Aorta (tissue), 5 donors: ENCODE data around the gene PLB1. TPM values are rescaled to one million over a fixed set of nuclear protein-coding genes. Genes with fewer than 3 reads are reported as not detected.

Experiments
- ATAC-seq: fragments of 200-7000 bp; cut with Tn5 transposase; one replicate; pipeline ENCODE4 v1.9.1; 2022; ENCODE audit warnings: moderate library complexity; ENCODE audit not compliant: low FRiP score
- DNase-seq, 2 donors: peaks; one replicate each; pipeline ENCODE4 v3.0.0-alpha.2; 2020
- H3K27ac ChIP-seq, 2 donors: one replicate each; pipeline ENCODE4 v1.5.1; 2013; ENCODE audit warnings: low read length in 2 of 2, mild to moderate bottlenecking in 2 of 2, moderate library complexity in 2 of 2, control low read depth in 1 of 2, inconsistent platforms in 1 of 2, low read depth in 1 of 2
- H3K27me3 ChIP-seq, 2 donors: one replicate each; pipeline ENCODE4 v1.6.1; 2013; ENCODE audit warnings: control low read depth in 1 of 2, low read length in 1 of 2, mild to moderate bottlenecking in 1 of 2, moderate library complexity in 1 of 2; ENCODE audit not compliant: insufficient read depth in 2 of 2, control insufficient read depth in 1 of 2
- H3K36me3 ChIP-seq, 2 donors: one replicate each; pipeline ENCODE4 v1.6.1; 2013; ENCODE audit warnings: control low read depth in 1 of 2, low read length in 1 of 2, mild to moderate bottlenecking in 1 of 2; ENCODE audit not compliant: insufficient read depth in 2 of 2, control insufficient read depth in 1 of 2
- H3K4me1 ChIP-seq, 2 donors: one replicate each; pipeline ENCODE4 v1.6.1; 2013; ENCODE audit warnings: low read length in 2 of 2, control low read depth in 1 of 2, mild to moderate bottlenecking in 1 of 2, moderate library complexity in 1 of 2; ENCODE audit not compliant: insufficient read depth in 2 of 2, control insufficient read depth in 1 of 2
- H3K4me3 ChIP-seq, 2 donors: one replicate each; pipeline ENCODE4 v1.5.1; 2013; ENCODE audit warnings: low read length in 2 of 2, control low read depth in 1 of 2, mild to moderate bottlenecking in 1 of 2
- H3K9me3 ChIP-seq: one replicate; pipeline ENCODE4 v1.6.1; 2013; ENCODE audit warnings: mild to moderate bottlenecking, low read length; ENCODE audit not compliant: control insufficient read depth
- WGBS, 2 donors: extraction: QIAGEN DNeasy Blood & Tissue Kit; methylation state at CpG; one replicate each; pipeline ENCODE4 v1.1.7; 2013; 5-methylcytosine and 5-hydroxymethylcytosine counted together
- intact Hi-C, 2 donors: fragments of 100-400 bp; cut with DNase I; formaldehyde crosslinking; loops; one replicate each; pipeline versions ENCODE4 v1.14.2 to v1.15.0; 2022
- polyA plus RNA-seq, 2 donors: library from polyadenylated mRNA; stranded (reverse); fragments of 200-250 nt; gene quantifications; one replicate each; pipeline ENCODE4 v1.2.3, GENCODE V29; 2013
- total RNA-seq, 2 donors: library from RNA; stranded (reverse); fragmentation: NEBNext Ultra II Directional; extraction: Animal tissue kit (Norgen Biotek cat#: 25700); gene quantifications; one replicate each; pipeline ENCODE4 v1.2.1, GENCODE V29; 2021
- donor health status: healthy with polysubstance abuse.
- donor health status: Bipolar disorder and iron deficiency.
- donor health status: DM: no; HTN: no; CAD: no.
- donor health status: DM: no; HTN: no; CAD: no.
- donor health status: DM: yes; HTN: yes; CAD: no.

Gene PLB1
- total and polyA plus RNA-seq, 4 donors = 4.9 to 16.3 (median 7.1) TPM

- Histone ChIP-seq H3K27ac (no peak overlapping the region), H3K4me3 (no peak overlapping the region), H3K4me1 (no peaks in the 10 kb centered on the region), H3K27me3 (no peaks in the 10 kb centered on the region), H3K36me3 (no peaks in the 10 kb centered on the region), H3K9me3 (no peaks in the 10 kb centered on the region)
- intact Hi-C loops = no loop called here
- ATAC-seq = no peak
- DNase-seq = peak; percentile 18 to 21
- WGBS, 2 donors = 82 to 83% methylated on average over 7 of the region's 7 CpGs
Observed at GRCh38 chr2:28608500-28609424, 112.9 kb downstream of the PLB1 start.

- DNase-seq (peak; percentile 89), ATAC-seq (peak; percentile 78)
- peak overlapping the region in 1 of 2 donors; percentile 43 for H3K27ac ChIP-seq
- H3K4me3 ChIP-seq = no peak overlapping the region
- no peaks in the 10 kb centered on the region for H3K4me1 ChIP-seq
- no peaks in the 10 kb centered on the region for H3K9me3 ChIP-seq
- intact Hi-C loops = no loop called here
- H3K27me3 ChIP-seq = no peaks in the 10 kb centered on the region
- H3K36me3 ChIP-seq = no peaks in the 10 kb centered on the region
- 26 to 33% methylated on average over 8 of the region's 8 CpGs for WGBS, 2 donors
Observed at GRCh38 chr2:28610583-28611201, 114.8 kb downstream of the PLB1 start.

- Histone ChIP-seq H3K27me3 (no peaks in the 10 kb centered on the region), H3K4me1 (no peaks in the 10 kb centered on the region), H3K27ac (no peak overlapping the region), H3K4me3 (no peak overlapping the region), H3K9me3 (no peaks in the 10 kb centered on the region), H3K36me3 (no peaks in the 10 kb centered on the region)
- 36 to 37% methylated on average over 9 of the region's 9 CpGs for WGBS, 2 donors
- DNase-seq (peak; percentile 30 to 74), ATAC-seq (no peak)
- intact Hi-C loops = no loop called here
Observed at GRCh38 chr2:28612131-28612812, 116.4 kb downstream of the PLB1 start.

- H3K27ac ChIP-seq = no peak overlapping the region
Observed at GRCh38 chr2:28613186-28613585, 117.3 kb downstream of the PLB1 start.

GRCh38 chr2:28613633-28614501 lies 118.0 kb downstream of the PLB1 start:
- no peak for ATAC-seq
- WGBS, 2 donors = 51 to 56% methylated on average over 11 of the region's 11 CpGs
- Histone ChIP-seq H3K27ac (no peak overlapping the region), H3K9me3 (no peaks in the 10 kb centered on the region), H3K27me3 (no peaks in the 10 kb centered on the region), H3K36me3 (no peaks in the 10 kb centered on the region), H3K4me3 (no peak overlapping the region), H3K4me1 (no peaks in the 10 kb centered on the region)
- DNase-seq = peak; percentile 26 to 30
- intact Hi-C loops = no loop called here

More at GRCh38 chr2:28613186-28613585, 117.3 kb downstream of the PLB1 start:
- 65 to 70% methylated on average over 2 of the region's 2 CpGs for WGBS, 2 donors
- Histone ChIP-seq H3K9me3 (no peaks in the 10 kb centered on the region), H3K4me3 (no peak overlapping the region), H3K4me1 (no peaks in the 10 kb centered on the region), H3K36me3 (no peaks in the 10 kb centered on the region), H3K27me3 (no peaks in the 10 kb centered on the region)
- DNase-seq = no peak
- intact Hi-C loops = no loop called here
- ATAC-seq = no peak

- ATAC-seq (no peak), DNase-seq (peak in 1 of 2 donors; percentile 2)
- Histone ChIP-seq H3K27me3 (no peaks in the 10 kb centered on the region), H3K36me3 (no peaks in the 10 kb centered on the region), H3K4me3 (no peak overlapping the region), H3K27ac (no peak overlapping the region), H3K4me1 (no peaks in the 10 kb centered on the region), H3K9me3 (no peaks in the 10 kb centered on the region)
- intact Hi-C loops = no loop called here
- WGBS, 2 donors = 83 to 89% methylated on average over 6 of the region's 6 CpGs
Observed at GRCh38 chr2:28615706-28616105, 119.8 kb downstream of the PLB1 start.

- Histone ChIP-seq H3K9me3 (no peaks in the 10 kb centered on the region), H3K4me3 (no peak overlapping the region), H3K36me3 (no peaks in the 10 kb centered on the region), H3K27me3 (no peaks in the 10 kb centered on the region), H3K4me1 (no peaks in the 10 kb centered on the region), H3K27ac (no peak overlapping the region)
- DNase-seq (no peak), ATAC-seq (no peak)
- intact Hi-C loops = no loop called here
- WGBS, 2 donors = 92 to 93% methylated on average over 3 of the region's 3 CpGs
Observed at GRCh38 chr2:28616396-28616999, 120.6 kb downstream of the PLB1 start.
